Loucy (cell line): ENCODE measurements around the gene CELF5.

Experiments
- H2AFZ ChIP-seq: fragments of 200-600 bp; sonication (generic); 2 replicates; pipeline ENCODE4 v1.6.0; 2016; ENCODE audit warnings: antibody characterized with exemption, mild to moderate bottlenecking, low read length, moderate library complexity
- H3F3A ChIP-seq: fragments of 200-600 bp; 2 replicates; pipeline ENCODE4 v1.6.0; 2016; ENCODE audit warnings: antibody characterized with exemption, low read depth, mild to moderate bottlenecking
- H3K27me3 ChIP-seq: fragments of 200-600 bp; sonication (generic); 2 replicates; pipeline ENCODE4 v1.6.1; 2014; ENCODE audit warnings: low read length, mild to moderate bottlenecking; ENCODE audit not compliant: insufficient read depth, poor library complexity, severe bottlenecking
- H3K36me3 ChIP-seq: fragments of 200-600 bp; sonication (generic); 2 replicates; pipeline ENCODE4 v1.6.1; 2016; ENCODE audit warnings: low read length; ENCODE audit not compliant: insufficient read depth
- H3K4me1 ChIP-seq: fragments of 200-600 bp; sonication (generic); 2 replicates; pipeline ENCODE4 v1.5.1; 2014; ENCODE audit warnings: low read length, mild to moderate bottlenecking; ENCODE audit not compliant: insufficient read depth, poor library complexity, severe bottlenecking
- H3K4me2 ChIP-seq: fragments of 200-600 bp; sonication (generic); 2 replicates; pipeline ENCODE4 v1.6.0; 2014; ENCODE audit warnings: antibody characterized with exemption, low read length, low read depth, mild to moderate bottlenecking; ENCODE audit not compliant: poor library complexity, severe bottlenecking
- H3K4me3 ChIP-seq: fragments of 200-600 bp; sonication (generic); 2 replicates; pipeline ENCODE4 v1.5.1; 2014; ENCODE audit warnings: low read length, mild to moderate bottlenecking, mixed read lengths; ENCODE audit not compliant: poor library complexity, severe bottlenecking
- H3K79me2 ChIP-seq: fragments of 200-600 bp; sonication (generic); 2 replicates; pipeline ENCODE4 v1.6.1; 2014; ENCODE audit warnings: low read length; ENCODE audit not compliant: insufficient read depth
- H3K9ac ChIP-seq: fragments of 200-600 bp; sonication (generic); 2 replicates; pipeline ENCODE4 v1.6.0; 2014; ENCODE audit warnings: mild to moderate bottlenecking, low read depth, low read length, moderate library complexity; ENCODE audit not compliant: poor library complexity, severe bottlenecking
- H3K9me2 ChIP-seq: fragments of 200-600 bp; sonication (generic); replicated peaks from 2 replicates; pipeline ENCODE4 v1.6.1; 2016; ENCODE audit warnings: low read depth, low read length, mixed read lengths
- H3K9me3 ChIP-seq: fragments of 200-600 bp; sonication (generic); 2 replicates; pipeline ENCODE4 v1.6.1; 2014; ENCODE audit warnings: mild to moderate bottlenecking, antibody characterized with exemption, low read length, low read depth; ENCODE audit not compliant: insufficient read depth
- H4K20me1 ChIP-seq: fragments of 200-600 bp; sonication (generic); 2 replicates; pipeline ENCODE4 v1.6.0; 2014; ENCODE audit warnings: antibody characterized with exemption, low read length, mild to moderate bottlenecking; ENCODE audit not compliant: insufficient read depth, poor library complexity, severe bottlenecking
- EZH2phosphoT487 ChIP-seq: fragments of 200-600 bp; IDR thresholded peaks from 2 replicates; pipeline ENCODE4 v1.6.1; 2018; ENCODE audit warnings: antibody characterized with exemption, mild to moderate bottlenecking, moderate library complexity, borderline replicate concordance
- TF ChIP-seq, protein P1 (sequence below): fragments of 200-600 bp; sonication (generic); conservative IDR thresholded peaks from 2 replicates; pipeline ENCODE4 v1.5.1; 2014; ENCODE audit warnings: mild to moderate bottlenecking, antibody characterized with exemption, low read length

Gene CELF5

DNA sequence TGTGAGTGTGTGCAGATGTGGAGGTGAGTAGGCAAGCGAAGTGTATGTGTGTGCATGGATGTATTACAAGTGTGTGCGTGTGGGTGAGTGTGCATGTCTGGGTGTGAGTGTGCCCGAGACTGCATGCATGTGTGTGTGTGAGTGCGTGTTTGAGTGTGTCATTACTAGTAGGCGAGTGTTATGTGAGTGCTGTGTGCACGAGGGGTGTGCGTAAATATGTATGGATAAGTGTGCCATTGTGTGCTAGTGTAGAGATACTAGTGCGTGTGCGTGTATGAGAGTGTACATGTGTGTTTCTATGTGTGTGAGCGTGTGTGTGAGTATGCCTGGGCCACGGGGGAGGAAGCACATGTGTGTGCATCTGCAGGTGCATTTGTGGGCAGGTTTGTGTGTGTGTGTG is 53.8 kb downstream of the CELF5 start:
- Histone ChIP-seq H3F3A (no peaks in the 10 kb centered on the region), H3K9me3 (no peaks in the 10 kb centered on the region), H3K4me2 (no peak overlapping the region), H3K4me3 (no peak overlapping the region), H3K9me2 (no peaks in the 10 kb centered on the region), H3K4me1 (peaks cover 13% of the 10 kb centered on the region), H3K36me3 (no peaks in the 10 kb centered on the region), H2AFZ (no peak overlapping the region), H3K27me3 (no peaks in the 10 kb centered on the region), H3K79me2 (no peaks in the 10 kb centered on the region), H3K9ac (no peak overlapping the region), H4K20me1 (no peaks in the 10 kb centered on the region)
- TF ChIP-seq EZH2phosphoT487 = no peak
- TF ChIP-seq, protein P1, sequence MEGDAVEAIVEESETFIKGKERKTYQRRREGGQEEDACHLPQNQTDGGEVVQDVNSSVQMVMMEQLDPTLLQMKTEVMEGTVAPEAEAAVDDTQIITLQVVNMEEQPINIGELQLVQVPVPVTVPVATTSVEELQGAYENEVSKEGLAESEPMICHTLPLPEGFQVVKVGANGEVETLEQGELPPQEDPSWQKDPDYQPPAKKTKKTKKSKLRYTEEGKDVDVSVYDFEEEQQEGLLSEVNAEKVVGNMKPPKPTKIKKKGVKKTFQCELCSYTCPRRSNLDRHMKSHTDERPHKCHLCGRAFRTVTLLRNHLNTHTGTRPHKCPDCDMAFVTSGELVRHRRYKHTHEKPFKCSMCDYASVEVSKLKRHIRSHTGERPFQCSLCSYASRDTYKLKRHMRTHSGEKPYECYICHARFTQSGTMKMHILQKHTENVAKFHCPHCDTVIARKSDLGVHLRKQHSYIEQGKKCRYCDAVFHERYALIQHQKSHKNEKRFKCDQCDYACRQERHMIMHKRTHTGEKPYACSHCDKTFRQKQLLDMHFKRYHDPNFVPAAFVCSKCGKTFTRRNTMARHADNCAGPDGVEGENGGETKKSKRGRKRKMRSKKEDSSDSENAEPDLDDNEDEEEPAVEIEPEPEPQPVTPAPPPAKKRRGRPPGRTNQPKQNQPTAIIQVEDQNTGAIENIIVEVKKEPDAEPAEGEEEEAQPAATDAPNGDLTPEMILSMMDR = no peak

DNA sequence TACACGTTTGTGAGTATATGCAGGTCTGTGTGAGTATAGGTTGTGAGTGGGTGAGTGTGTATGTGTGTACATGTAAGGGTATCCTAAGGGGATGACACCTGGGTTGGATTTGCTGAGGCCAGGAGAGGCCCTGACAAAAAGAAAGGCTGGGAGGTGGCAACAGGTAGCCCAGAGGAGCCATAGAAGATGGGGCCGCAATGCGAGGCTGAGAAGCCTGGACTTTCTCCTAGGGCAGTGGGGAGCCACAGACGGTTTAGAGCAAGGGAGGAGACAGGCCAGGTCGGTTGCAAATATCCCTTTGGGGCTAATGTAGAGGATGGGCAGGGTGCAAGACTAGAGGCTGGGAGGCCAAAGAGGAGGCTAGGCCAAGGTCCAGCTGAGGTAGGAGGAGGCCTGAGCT is 54.3 kb downstream of the CELF5 start:
- no peaks in the 10 kb centered on the region for H3F3A ChIP-seq
- no peaks in the 10 kb centered on the region for H3K27me3 ChIP-seq
- H4K20me1 ChIP-seq = no peaks in the 10 kb centered on the region
- H3K9me3 ChIP-seq = no peaks in the 10 kb centered on the region
- H3K9ac ChIP-seq = no peak overlapping the region
- H2AFZ ChIP-seq = no peak overlapping the region
- no peaks in the 10 kb centered on the region for H3K79me2 ChIP-seq
- no peaks in the 10 kb centered on the region for H3K9me2 ChIP-seq
- H3K4me2 ChIP-seq = no peak overlapping the region
- no peak overlapping the region for H3K4me3 ChIP-seq
- peaks cover 13% of the 10 kb centered on the region for H3K4me1 ChIP-seq
- H3K36me3 ChIP-seq = no peaks in the 10 kb centered on the region
- TF ChIP-seq, protein P1 = no peak
- TF ChIP-seq EZH2phosphoT487 = no peak

DNA sequence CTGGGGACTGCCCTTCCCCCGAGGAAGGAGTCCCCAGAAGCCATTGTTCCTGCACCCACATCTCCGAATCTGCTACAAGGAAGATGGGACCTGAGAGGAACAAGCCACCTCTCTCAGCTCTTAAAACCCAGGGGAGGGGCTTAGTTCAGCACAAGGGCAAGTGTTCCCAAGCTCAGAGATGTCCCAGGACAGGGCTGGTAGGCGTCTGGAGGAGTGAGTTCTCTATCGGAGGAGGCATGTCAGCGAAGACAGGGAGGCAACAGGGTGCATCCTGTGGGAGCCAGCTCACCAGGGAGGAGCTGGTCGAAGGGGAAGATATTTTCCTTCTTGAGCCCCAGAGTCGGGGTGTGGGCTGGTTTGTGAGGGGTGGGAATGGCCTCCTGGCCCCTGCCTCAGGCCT is 54.8 kb downstream of the CELF5 start:
- H3K79me2 ChIP-seq = no peaks in the 10 kb centered on the region
- H3K9me3 ChIP-seq = no peaks in the 10 kb centered on the region
- no peak overlapping the region for H3K4me3 ChIP-seq
- H3K4me2 ChIP-seq = no peak overlapping the region
- no peak overlapping the region for H3K9ac ChIP-seq
- no peaks in the 10 kb centered on the region for H3K27me3 ChIP-seq
- H3K4me1 ChIP-seq = peaks cover 14% of the 10 kb centered on the region
- no peaks in the 10 kb centered on the region for H4K20me1 ChIP-seq
- no peaks in the 10 kb centered on the region for H3K36me3 ChIP-seq
- no peaks in the 10 kb centered on the region for H3F3A ChIP-seq
- H3K9me2 ChIP-seq = no peaks in the 10 kb centered on the region
- TF ChIP-seq EZH2phosphoT487 = no peak
- TF ChIP-seq, protein P1 = no peak
- H2AFZ ChIP-seq = no peak overlapping the region
